ENCODE data around the gene RASA4B.

GRCh38 chr7:102469972-102470825 is 47.4 kb downstream of the RASA4B start:
- TF ChIP-seq JUND (IDR thresholded peaks at IDR 0.05; ENCODE audit: borderline replicate concordance, low read depth, low read length) (no peak), JUND (tag; IDR thresholded peaks at IDR 0.05; ENCODE audit: borderline replicate concordance, low read depth, low read length) (no peak), IFI16 (CRISPR knock-in tag; IDR thresholded peaks at IDR 0.05) (no peak), RAD51 (IDR thresholded peaks at IDR 0.05; ENCODE audit: borderline replicate concordance, low read depth) (no peak), TAF1 (IDR thresholded peaks at IDR 0.05; ENCODE audit: control insufficient read depth, extremely low read depth, insufficient read depth, low read length, severe bottlenecking) (no peak), FOXO4 (CRISPR knock-in tag; IDR thresholded peaks at IDR 0.05) (no peak), CBX8 (IDR thresholded peaks at IDR 0.05; ENCODE audit: borderline replicate concordance, extremely low read depth, low read depth, low read length, poor library complexity, severe bottlenecking) (no peak), MCM3 (IDR thresholded peaks at IDR 0.05) (no peak), MTA1 (IDR thresholded peaks at IDR 0.05; ENCODE audit: borderline replicate concordance) (no peak), ZFP1 (CRISPR knock-in tag; IDR thresholded peaks at IDR 0.05) (no peak), SMC3 (conservative IDR thresholded peaks at IDR 0.05; ENCODE audit: insufficient read depth, low read depth, low read length) (no peak), EP300 (IDR thresholded peaks at IDR 0.05; ENCODE audit: low read length) (no peak)
